ENCODE measurements around the gene CHMP2A.

DNA sequence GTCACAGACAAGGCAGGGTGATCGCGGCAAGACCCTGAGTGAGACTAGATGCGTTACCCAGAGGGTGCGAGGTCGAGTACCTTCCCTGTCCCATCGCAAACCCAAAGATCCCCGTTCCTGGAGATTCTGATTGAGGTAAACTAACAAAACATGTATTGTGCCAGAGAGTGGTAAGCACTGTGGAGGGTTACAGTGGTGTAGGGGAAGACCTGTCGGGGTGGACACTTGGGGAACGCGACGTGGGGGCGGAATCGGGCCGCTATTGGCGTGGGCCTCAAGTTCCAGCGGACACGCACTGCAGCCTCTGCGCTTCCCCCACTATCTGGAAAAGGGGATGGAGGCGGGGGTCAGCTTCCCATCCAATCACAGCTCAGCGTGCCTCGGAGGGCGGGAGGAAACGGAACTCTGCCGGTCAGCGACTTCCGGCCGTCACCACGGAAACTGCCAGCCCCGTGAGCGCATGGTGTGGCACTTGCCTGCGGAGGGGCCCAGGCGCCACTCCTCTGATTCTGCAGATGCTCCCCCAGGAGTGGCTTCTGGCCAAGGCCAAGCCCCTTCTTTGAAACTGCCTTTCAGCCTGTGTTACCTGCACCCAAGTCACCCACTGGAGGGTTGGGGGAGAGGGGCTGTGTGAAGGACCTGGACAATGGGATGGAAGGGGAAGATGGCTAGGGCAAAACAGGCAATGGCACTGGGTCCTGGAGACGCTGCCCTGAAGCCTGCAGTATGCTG is 4.5 kb upstream of the CHMP2A start:
- TF ChIP-seq CTCF (IDR thresholded peaks at IDR 0.05; ENCODE audit: poor library complexity) = no peak
- no peak for TF ChIP-seq EZH2 (IDR thresholded peaks at IDR 0.05; ENCODE audit: borderline replicate concordance)
- TF ChIP-seq EZH2phosphoT487 (IDR thresholded peaks at IDR 0.05; ENCODE audit: low read depth, severe bottlenecking, unreplicated experiment) = no peak

Measured in hepatocyte (in vitro differentiated cells).